Muscle of arm (tissue), 12 donors: Measurements from ENCODE around the gene SOCS7. TPM values are rescaled to one million over a fixed set of nuclear protein-coding genes. Genes with fewer than 3 reads are reported as not detected.
"Not testable (repeated sequence)": the region's sequence is repeated elsewhere in the genome, so short reads cannot be mapped to it uniquely, and the experiment has no call there.

ENCODE experiments used
- DNase-seq: peaks from one replicate; pipeline ENCODE4 v3.0.0-alpha.2; 2013
- polyA plus RNA-seq, 12 donors: library from polyadenylated mRNA; unstranded; fragments of 120-200 nt; gene quantifications; one replicate each; pipeline ENCODE4 v1.2.1, GENCODE V29; 2013; ENCODE audit not compliant: insufficient read length in 12 of 12

SOCS7 gene
- polyA plus RNA-seq, 12 donors, result 12.7 to 21.2 (median 16.5) TPM; not detected in 1

GRCh38 chr17:38421171-38421841, 69.7 kb downstream of the SOCS7 start:
- peak; percentile 52 for DNase-seq

GRCh38 chr17:38421871-38422827, 70.5 kb downstream of the SOCS7 start:
- DNase-seq, result no peak

GRCh38 chr17:38424297-38424972, 72.8 kb downstream of the SOCS7 start:
- no peak for DNase-seq

DNA sequence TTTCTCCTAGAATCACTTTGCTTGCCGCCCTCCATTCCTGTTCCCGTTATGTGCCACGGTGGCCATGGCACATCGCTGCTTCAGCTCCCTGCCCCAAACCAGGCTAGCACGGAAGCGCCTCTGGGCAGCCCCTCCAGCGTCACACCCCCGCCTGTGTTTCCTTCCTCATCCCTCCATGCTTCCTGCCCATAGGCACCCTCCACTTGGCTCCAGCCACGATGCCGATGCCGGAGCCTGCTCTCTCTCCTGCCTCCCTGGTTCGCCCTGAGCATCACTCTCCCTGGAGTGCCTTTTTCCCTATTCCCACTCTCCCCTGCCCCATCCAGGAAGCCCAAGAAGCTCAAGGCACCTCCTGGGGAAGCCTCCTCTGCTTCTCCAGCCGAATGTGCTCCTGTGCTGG, 73.4 kb downstream of the SOCS7 start:
- DNase-seq, result no peak

DNA sequence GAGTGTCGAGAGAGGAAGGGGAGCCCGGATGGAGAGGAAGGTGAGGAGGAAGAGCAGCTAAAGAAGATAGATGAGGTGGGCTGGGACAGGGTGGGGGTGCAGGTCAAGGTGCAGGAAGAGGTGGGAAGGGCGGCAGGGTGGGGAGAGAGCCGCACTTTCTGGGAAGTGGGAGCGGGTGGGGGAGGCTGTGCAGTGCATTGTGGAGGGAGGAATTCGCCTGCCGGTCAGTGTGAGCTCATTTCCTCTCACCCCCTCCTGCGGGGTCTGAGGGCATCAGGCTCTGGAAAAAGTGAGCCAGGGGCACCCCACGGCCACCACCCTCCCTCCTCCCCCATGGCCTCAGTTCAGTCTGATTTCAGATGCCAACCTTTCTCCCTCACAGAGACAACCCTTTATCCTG, 74.1 kb downstream of the SOCS7 start:
- no peak for DNase-seq

DNA sequence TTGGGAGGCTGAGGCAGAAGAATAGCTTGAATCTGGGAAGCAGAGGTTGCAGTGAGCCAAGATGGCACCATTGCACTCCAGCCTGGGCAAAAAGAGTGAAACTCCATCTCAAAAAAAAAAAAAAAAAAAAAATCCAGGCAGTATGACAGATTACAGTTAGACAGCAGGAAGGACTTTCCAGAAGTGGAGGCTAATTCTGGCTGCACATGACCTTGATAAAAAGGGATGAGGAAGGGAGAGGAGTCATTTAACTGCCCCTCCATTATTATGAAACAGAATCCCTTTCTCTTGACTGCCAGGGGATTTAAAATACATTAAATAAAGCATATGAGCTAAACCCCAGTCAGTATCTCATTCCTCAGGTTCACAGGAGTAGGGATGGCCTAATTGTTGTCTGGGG, 74.8 kb downstream of the SOCS7 start:
- no peak for DNase-seq

- DNase-seq, result no peak
Measured at GRCh38 chr17:38427160-38427949, 75.7 kb downstream of the SOCS7 start.

DNA sequence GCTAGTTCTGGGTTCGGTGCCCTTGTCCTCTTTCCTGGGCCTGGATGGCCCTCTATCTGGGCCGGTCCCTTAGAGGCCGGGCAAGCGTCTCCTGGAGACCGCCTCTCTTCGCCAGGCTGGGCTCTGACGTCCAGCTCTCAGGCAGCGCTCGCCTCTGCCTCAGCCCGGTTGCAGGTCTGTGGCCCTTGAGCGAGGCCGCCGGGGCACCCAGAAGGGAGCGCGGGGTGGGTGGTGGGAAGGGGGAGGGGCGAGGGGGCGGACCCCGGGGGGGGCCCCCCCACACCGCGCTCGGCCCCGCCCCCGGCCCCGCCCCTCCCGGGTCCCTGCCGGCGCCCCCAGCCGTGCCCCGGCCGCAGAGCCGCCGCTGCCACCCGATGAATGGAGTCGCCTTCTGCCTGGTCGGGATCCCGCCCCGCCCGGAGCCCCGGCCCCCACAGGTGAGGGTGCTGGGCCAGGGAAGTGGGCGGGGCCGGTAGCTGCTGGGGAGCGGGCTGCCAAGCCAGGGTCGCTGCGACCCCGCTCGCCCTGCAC, 76.5 kb downstream of the SOCS7 start, which contains the start of gene ARHGAP23:
ARHGAP23 (plus strand) TSS at position 353 of the 531 bp plus-strand sequence; CDS start at position 375, 22 bp downstream.
- no peak for DNase-seq

GRCh38 chr17:38428643-38429371, 77.2 kb downstream of the SOCS7 start:
- DNase-seq, result peak; percentile 59

DNA sequence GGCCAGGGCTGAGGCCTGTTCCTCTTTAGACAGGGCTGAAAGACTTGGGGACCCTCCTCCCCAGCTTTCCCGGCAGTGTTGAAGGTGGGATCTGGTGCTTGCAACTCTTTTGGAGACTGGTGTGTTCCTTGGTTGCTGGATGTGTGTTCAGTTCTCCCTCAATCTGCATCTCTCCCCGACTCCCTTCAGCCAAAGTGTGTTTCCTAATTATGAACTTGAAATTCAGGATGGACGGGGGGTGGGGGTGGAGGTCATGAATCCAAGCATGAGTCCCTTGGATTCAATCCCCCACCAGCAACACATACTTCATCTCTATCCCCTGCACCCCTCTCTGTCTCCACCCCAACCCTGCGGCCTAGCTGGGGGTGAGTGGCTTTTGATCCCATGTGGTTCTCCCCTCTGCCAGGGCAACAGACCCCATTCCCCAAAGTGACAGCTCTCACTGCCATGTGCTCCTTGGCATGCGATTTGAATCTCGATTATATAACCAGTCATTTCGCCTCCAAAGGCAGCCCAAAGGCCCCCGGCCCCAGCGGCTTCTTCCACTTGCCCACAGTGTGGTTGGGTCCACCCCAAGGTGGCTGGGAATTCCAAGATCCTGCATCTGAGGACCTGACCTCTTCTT, 77.9 kb downstream of the SOCS7 start:
- DNase-seq, result no peak

- no peak for DNase-seq
Measured at GRCh38 chr17:38430316-38430715, 78.7 kb downstream of the SOCS7 start.

DNA sequence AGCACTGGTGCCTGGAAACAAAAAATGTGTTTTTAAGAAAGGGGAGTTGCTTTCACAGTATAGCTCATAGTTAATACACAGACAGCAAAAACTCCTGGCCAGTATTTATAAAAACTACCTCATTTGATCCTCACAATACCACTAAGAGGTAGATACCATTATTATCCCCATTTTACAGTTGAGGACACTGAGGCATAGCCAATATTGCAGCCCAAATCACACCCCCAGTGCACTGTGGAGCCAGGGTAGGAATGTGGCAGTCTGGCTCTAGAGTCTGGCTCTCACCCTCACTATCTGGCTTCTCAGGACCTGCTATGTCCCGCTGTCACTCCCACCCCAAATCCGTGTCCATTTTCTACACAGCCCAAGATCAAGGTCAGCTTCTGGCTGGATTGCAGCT, 79.2 kb downstream of the SOCS7 start:
- DNase-seq, result no peak

- DNase-seq, result no peak
Measured at GRCh38 chr17:38431346-38432145, 79.9 kb downstream of the SOCS7 start.

GRCh38 chr17:38434178-38434665, 82.6 kb downstream of the SOCS7 start:
- DNase-seq, result no peak

GRCh38 chr17:38435795-38436194, 84.2 kb downstream of the SOCS7 start:
- DNase-seq, result no peak

DNA sequence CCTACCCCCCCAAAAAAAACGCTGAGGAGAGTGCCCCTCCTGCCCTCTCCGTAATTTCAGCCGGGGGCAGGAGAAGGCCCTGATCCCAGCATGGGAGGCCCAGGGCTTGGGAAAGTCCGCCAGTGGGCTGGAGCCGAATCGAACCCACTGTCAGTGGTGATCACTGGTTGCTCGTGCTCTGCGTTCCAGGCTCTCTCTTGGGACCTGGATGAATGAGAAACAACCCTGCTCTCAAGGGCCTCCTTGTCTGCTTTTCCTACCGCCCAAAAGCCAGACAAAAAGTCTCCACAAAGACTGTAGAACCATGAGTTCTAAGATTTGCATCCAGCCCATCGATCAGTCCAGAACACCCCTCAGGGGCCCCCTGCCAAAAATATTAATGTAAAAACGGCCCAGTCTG, 84.7 kb downstream of the SOCS7 start:
- DNase-seq, result no peak

- DNase-seq, result not testable (repeated sequence)
Measured at GRCh38 chr17:38437313-38437712, 85.7 kb downstream of the SOCS7 start.

GRCh38 chr17:38439436-38439835, 87.8 kb downstream of the SOCS7 start:
- DNase-seq, result no peak
